ENCODE results near the gene TMEM61.
A peak's percentile ranks its signal among the peaks of the same experiment; 100 is the strongest.
"Not testable (repeated sequence)": the region's sequence is repeated elsewhere in the genome, so short reads cannot be mapped to it uniquely, and the experiment has no call there.

Gene TMEM61

GRCh38 chr1:54956726-54957125 is 23.7 kb upstream of the TMEM61 start:
- intact Hi-C loops (cut with DNase I) = no loop called here
- no peak for DNase-seq

DNA sequence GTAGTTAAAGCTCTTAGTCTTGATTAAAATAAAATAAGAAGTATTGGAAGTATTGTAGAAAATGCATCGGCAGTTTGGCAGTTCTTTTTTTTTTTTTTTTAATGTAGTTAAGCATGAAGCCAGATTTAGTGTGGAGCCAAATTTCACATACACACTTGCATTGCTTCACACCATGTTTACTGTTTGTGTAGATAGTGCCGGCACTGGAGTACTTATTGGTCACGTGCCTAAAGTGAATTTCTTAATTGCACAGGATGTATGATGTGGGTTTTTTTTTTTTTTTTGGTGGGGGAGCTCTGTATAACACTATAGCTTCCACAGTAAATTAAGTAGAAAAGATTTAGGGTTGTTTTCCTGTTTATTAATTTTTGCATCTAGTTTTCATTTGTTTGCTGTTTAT is 21.2 kb upstream of the TMEM61 start:
- intact Hi-C loops (cut with DNase I) = no loop called here
- no peak for DNase-seq

DNA sequence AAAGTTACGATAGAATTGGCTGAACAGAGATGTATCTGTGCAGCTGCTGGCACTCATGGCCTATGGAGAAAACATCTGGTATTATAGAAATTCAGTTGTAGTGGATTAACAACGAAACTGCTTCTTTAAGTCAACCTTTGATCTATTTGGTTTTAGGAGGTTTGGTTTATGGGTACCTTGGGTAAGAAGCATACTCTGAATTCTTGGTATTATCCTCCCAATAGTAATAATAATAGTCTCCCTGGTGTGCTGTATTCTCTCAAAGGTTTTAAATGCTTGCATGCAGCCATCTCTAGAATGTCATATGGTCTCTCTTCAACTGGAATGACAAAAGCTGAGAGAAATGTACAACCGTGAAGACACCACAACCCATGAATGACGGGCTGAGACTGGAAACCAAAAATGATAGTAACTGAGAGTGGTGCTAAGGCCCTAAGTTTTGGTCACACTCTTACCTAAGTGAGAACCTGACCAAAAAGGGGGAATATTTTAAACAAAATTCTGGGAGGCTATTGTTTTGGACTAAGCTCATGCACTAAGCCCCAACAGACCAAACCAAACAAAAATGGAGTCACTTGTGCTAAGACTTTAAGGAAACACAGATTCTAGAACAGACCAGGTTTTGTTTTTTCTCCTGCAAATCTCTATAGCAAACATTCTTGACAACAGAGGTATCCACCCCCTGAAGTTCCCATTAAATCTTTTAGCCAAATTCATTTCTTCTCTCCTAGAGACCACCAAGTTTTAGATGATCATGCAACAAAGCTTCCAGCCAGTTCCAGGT is 17.6 kb upstream of the TMEM61 start:
- DNase-seq = no peak
- intact Hi-C loops (cut with DNase I) = no loop called here

DNA sequence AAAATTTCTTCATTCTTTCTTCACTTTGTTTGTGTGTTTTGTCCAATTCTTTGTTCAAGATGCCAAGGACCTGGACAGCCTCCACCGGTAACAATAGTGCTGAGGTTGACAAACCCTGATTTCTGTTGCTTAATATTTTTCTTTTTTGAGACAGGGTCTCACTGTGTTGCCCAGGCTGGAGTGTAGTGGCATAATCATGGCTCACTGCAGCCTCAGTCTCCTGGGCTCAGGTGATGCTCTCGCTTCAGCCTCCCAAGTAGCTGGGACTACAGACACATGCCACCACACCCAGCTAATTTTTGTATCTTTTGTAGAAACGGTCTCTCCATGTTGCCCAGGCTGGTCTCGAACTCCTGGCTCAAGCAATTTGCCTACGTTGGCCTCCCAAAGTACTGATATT is 16.6 kb upstream of the TMEM61 start:
- DNase-seq; intact Hi-C loops (cut with DNase I): not testable (repeated sequence)

DNA sequence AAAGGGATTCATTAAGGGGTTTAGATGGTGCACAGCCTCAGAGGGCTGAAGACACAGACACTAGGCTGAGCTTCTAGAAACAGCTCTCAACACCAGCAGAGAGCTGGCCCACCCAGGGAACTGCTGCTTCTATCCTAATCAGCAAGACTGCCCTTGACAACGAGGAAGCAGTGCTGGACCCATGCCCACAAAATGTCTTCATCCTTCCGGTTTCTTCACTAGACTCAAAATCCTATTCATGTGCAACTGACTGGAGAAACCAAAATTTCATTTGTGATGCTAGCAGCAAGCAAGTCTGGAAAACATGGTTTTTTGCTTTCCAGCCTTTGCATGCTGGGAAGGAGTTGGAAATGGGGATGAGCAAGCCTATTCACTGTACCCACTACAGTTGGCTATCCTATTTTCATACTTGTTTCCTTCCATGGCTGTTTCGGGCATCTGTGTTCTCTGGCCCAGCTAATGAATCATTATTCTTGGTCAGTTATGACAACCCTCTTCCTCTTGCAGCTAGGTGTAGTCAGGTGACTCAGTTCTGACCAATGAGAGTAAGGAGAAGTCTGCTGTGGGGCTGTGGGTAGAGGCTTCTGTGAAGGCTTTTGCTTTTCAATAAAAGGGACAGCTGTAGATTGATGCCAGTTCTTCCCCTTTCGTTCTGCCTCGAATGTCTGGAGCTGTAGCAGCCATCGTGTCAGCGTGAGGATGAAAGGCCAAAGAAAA is 14.6 kb upstream of the TMEM61 start:
- intact Hi-C loops (cut with DNase I) = no loop called here
- DNase-seq = peak in 1 of 10 donors; percentile 34

DNA sequence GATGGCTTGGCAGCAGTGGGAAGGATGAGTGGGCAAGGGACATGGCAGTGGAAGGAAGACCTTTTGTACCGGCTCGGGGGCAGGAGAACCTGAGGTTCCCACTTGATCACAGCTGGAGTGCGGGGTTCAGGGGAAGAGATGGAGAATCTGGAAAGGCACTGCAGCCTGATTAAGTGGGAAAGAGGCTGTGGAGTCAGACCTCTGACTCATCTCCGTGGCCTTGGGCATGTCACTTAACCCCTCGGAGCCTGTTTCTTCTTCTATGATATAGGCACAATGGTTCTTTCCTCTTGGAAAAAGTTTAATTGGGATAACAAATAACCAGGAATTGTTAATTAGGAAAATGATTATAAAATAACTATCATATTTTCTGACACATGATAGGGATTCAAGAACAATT is 13.1 kb upstream of the TMEM61 start:
- intact Hi-C loops (cut with DNase I) = no loop called here
- no peak for DNase-seq

DNA sequence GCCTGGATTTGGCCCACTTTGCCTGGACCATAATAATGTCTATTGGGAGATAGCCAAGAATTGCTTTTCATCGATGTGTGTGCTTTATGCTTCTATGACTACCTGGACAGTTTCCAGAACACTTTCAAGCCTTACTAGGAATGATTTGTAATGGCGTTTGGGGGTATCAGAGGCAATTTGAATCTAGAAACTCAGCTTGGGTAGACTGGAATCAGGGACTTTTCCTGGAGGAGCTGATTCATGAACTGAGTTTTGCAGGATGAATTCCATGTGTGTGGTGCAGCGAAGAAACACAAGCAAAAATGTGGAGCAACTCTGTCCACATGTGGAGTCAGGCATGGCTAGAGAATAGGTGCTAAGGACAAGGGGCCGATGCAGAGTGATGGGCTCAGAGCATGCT is 11.9 kb upstream of the TMEM61 start:
- no peak for DNase-seq
- intact Hi-C loops (cut with DNase I) = no loop called here

- no peak for DNase-seq
- intact Hi-C loops (cut with DNase I) = no loop called here
Observed at GRCh38 chr1:54969879-54970278, 10.5 kb upstream of the TMEM61 start.

DNA sequence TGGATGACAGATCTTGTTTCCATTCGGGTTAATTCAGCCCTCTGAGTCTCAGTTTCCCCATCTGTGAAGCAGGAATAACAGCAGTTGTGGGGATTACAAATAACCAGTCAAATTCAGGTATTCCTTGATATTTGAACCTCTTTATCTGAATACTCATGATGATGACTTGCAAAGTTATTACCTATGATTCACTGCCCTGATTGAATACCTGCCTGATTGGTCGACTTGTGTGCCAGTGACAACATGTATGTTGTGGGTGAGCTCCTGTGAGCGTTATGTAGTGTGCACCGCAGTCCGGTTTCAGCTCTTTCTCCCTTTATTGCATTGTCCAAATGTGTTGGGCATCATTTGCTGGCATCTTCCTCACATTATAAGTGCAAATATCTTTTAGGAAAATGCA is 9.5 kb upstream of the TMEM61 start:
- intact Hi-C loops (cut with DNase I) = no loop called here

GRCh38 chr1:54971317-54971791 is 9.1 kb upstream of the TMEM61 start:
- intact Hi-C loops (cut with DNase I) = no loop called here
- DNase-seq = no peak

More for the DNA sequence above, 9.5 kb upstream of the TMEM61 start:
- no peak for DNase-seq

- intact Hi-C loops (cut with DNase I) = no loop called here
Observed at GRCh38 chr1:54972436-54972835, 8.0 kb upstream of the TMEM61 start.

DNA sequence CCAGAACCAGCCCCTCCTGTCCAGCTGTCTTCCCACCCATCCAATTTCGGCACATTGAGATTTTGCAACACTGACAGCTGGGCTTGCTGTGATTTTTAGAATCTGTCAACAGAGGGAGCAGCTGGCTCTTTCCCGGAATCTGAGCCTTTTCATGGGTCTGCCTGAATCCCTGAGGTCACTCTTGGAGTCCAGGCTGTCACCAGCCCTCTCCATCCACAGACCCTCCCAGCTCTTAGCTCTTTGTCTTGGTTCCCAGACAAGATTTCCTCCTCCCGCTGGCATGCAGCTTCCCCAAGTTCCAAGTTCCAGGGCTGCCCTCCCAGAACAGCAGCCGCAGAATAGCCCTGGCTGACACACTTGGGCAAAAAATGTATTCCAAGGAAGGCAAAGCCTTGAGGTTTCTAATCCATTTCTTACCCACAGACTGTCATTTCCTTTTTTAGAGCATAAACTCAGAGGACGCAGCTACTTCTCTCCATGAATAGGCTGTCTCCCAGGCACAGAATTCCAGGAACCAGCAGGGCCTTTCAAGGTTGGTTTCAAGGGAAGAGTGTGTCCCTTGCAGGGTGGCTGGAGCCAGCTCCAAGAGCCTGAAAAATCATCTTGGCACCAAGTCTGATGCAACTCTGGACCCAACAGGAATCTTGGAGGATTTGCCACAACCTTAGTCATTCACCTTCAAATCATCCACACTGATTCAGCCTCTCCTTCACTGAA is 7.1 kb upstream of the TMEM61 start:
- DNase-seq = peak in 2 of 10 donors; percentile 27 to 89
- intact Hi-C loops (cut with DNase I) = no loop called here

More at GRCh38 chr1:54972436-54972835, 8.0 kb upstream of the TMEM61 start:
- DNase-seq = no peak

- DNase-seq = no peak
- intact Hi-C loops (cut with DNase I) = no loop called here
Observed at GRCh38 chr1:54975356-54976108, 4.9 kb upstream of the TMEM61 start.

GRCh38 chr1:54976747-54977146 is 3.7 kb upstream of the TMEM61 start:
- no peak for DNase-seq
- intact Hi-C loops (cut with DNase I) = no loop called here

DNA sequence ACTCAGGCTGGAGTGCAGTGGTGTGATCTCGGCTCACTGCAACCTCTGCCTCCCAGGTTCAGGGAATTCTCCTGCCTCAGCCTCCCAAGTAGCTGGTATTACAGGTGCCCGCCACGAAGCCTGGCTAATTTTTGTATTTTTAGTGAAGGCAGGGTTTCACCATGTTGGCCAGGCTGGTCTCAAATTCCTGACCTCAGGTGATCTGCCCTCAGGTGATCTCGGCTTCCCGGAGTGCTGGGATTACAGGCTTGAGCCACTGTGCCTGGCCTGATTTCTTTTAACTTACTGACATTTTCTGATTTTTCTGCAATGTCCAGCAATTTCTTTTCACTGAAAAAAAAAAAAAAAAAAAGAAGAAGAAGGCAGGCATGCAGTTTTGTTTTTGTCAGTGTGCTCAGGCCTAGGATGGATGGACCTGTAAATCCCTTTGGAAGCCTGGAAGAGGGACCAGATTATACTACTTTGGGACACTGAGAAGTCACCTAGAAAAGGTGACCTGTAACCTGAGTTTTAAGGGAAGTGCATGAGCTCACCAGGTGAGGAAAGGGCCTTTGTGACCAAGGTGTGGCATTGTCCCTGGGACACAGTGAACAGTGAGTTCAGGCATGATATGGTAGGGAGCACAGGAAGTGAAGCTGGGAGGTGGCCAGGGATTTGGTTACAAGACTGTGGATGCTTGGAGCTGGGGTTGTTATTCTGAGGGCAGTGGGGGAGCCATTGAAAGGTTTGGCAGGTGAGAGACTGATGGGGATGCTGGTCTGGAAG is 2.7 kb upstream of the TMEM61 start:
- no peak for DNase-seq
- intact Hi-C loops (cut with DNase I) = no loop called here

DNA sequence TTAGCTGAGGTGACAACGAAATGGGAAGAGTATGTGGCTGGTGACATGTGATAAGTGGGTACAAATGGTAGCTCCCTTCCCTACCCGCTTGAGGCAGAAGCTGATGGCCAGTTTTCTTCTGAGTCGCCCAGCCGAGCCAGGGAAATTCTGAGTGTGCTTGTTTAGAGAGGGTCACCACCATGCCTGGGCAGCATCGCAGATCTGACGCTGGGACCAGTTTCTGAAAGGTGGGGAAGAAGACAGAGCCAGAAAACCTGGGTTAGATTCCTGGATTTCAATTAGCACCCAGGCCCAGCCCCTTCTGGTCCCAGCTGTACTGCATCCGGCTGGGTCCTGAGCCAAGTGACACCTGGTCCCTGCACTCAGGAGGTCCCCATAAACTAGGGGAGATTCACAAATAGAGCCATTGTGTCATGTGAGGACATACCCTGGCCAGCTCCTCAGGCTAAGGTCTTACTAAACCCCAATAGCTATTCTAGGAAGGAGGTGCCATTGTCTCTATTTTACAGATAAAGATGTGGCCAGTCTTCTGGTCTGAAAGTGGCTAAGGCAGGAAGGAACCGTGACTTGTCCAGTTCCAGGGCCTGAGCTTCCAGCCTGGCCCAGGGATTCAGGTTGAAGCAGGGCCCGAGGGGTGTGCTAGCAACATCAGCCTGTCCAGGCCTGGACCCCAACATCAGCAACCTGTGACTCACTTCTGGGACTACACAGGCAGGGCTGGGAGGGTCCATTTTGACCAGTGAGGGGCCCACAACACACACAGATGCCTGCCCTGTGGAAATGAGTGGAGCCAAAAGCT is 1.7 kb upstream of the TMEM61 start:
- no peak for DNase-seq

DNA sequence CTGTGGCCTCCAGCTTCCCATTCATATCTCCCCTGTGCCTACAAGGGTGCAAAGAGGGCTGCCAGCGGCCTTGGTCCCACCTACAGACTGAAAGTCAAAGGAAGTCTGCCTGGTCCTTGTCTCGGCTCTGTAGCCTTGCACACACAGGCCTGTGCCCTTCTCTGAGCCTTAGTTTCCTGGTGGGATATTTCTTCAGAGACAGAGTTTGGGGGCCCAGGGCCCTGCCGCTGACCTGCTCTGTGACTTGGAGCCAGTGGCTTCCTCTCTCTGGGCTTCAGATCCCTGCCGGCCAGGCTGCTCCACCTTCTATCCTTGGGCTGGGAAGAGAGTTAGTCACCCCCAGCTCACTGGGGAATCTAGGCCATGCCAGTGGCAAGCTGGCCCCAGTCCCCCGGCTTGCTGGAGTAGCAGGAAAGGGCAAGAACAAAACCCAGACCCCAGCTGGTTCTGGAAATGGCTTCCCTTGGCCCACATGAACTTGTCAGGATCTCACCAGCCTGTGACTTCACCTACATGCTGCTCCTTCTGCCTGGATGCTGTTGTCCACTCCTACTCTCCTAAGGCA is 1.0 kb upstream of the TMEM61 start:
- intact Hi-C loops (cut with DNase I) = no loop called here
- no peak for DNase-seq

More for the DNA sequence above, 1.7 kb upstream of the TMEM61 start:
- intact Hi-C loops (cut with DNase I) = no loop called here

GRCh38 chr1:54980046-54980527 is 341 bp upstream of the TMEM61 start:
- intact Hi-C loops (cut with DNase I) = no loop called here
- no peak for DNase-seq

All from posterior cingulate gyrus (tissue), 11 donors.